GM12875 (cell line): Measurements from ENCODE around the gene GPR158.
A peak's percentile ranks its signal among the peaks of the same experiment; 100 is the strongest.

Experiments used
- H3K4me3 ChIP-seq: one replicate; pipeline ENCODE4 v1.5.1; 2011; ENCODE audit warnings: low read depth, low read length, control low read depth
- TF ChIP-seq, protein P1 (sequence below): IDR thresholded peaks from 2 replicates; pipeline ENCODE4 v1.5.1; 2011; ENCODE audit warnings: low read depth, mild to moderate bottlenecking, control low read depth, inconsistent platforms, low read length, moderate library complexity, borderline replicate concordance; ENCODE audit not compliant: insufficient read depth

The GPR158 gene

DNA sequence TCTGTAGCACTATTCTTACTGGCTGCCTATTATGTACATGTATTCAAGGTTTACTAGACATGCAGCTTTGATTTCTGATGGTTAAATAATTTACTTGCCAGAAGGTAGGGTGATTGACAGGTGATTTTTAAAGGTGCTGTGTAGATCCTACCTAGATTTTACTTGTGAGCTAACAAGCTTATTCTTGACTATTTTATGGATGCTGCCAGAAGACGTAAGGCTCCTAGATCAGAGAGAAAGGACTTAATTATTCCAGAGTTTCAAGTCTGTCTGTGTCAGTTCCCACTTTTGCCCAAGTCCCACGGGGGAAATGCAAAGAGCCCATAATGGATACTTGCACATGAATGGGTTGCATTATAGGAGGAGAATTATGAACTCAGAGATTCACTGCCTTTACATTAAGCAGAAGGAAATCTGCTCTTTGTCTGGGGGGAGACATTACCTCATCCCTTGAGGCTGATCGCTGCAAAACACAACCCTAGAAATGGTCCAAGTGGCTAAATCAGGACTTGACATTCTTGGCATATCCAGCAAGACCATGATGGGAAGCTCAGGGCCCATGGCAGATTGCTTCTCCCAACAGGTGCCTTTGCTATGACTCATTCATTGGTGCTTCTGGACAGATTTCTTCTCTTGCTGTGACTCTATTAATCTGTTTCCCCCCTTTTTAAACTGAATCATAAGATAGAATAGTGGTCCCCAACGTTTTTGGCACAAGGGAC, 32.1 kb downstream of the GPR158 start:
- no peak overlapping the region for H3K4me3 ChIP-seq
- TF ChIP-seq, protein P1, sequence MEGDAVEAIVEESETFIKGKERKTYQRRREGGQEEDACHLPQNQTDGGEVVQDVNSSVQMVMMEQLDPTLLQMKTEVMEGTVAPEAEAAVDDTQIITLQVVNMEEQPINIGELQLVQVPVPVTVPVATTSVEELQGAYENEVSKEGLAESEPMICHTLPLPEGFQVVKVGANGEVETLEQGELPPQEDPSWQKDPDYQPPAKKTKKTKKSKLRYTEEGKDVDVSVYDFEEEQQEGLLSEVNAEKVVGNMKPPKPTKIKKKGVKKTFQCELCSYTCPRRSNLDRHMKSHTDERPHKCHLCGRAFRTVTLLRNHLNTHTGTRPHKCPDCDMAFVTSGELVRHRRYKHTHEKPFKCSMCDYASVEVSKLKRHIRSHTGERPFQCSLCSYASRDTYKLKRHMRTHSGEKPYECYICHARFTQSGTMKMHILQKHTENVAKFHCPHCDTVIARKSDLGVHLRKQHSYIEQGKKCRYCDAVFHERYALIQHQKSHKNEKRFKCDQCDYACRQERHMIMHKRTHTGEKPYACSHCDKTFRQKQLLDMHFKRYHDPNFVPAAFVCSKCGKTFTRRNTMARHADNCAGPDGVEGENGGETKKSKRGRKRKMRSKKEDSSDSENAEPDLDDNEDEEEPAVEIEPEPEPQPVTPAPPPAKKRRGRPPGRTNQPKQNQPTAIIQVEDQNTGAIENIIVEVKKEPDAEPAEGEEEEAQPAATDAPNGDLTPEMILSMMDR, result no peak

DNA sequence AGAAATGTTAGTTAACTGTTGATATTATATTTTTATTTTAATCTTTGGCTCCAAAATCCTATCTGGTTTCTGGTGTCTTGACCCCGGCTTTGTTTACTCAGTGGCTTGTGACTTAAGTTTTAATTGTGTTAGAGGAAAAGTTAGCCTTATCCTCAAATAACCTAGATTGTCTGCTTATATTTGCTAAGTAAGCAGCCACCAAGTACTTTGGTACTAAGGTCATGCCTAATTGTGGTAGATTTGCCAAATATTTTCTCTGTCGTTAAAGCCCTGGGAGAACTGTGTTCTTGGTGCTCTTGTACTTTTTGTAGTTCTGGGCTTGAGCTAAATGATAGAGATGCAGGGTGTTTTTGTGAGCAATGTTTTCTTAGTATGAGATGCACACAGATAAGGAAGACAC, 34.8 kb downstream of the GPR158 start:
- no peak overlapping the region for H3K4me3 ChIP-seq
- TF ChIP-seq, protein P1, result no peak

DNA sequence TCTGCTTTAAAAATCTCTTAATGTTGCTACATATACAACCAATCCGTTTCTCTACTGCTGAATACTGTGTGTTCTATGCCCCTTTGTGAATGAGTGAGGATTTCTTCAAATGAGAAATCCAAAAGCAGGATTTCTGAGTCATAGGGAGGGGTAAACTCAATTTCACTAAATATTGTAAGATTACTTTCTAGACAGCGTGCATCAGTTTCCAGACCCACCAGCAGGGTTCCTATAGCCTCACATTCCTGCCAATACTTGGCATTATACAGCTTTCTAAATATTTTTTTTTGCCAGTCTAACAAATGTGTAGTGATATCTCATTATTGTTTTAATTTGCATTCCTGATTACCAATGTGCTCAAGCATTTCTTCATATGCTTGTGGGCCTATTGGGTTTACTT, 35.5 kb downstream of the GPR158 start:
- TF ChIP-seq, protein P1, result no peak

DNA sequence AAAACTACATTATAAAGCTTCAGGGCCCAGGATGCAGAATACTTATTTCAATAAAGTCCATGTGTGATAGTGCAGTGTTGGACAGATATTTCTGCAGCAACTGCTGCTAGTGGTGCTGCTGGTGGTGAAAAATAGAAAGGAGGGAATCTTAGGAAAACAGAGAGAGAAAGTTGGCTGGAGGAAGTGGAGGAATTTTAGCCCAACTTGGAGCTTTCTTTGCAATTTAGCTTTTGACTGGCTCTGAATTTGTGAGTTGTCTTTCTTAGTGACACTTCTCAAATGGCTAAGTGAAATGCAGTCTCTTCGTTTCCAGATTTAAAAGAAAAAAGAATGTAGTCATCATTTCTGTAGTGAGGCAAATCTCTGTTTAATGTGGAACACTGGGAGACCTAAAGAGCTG, 45.4 kb downstream of the GPR158 start:
- H3K4me3 ChIP-seq, result no peak overlapping the region
- TF ChIP-seq, protein P1, result no peak

More for the DNA sequence above, 35.5 kb downstream of the GPR158 start:
- H3K4me3 ChIP-seq, result no peak overlapping the region

DNA sequence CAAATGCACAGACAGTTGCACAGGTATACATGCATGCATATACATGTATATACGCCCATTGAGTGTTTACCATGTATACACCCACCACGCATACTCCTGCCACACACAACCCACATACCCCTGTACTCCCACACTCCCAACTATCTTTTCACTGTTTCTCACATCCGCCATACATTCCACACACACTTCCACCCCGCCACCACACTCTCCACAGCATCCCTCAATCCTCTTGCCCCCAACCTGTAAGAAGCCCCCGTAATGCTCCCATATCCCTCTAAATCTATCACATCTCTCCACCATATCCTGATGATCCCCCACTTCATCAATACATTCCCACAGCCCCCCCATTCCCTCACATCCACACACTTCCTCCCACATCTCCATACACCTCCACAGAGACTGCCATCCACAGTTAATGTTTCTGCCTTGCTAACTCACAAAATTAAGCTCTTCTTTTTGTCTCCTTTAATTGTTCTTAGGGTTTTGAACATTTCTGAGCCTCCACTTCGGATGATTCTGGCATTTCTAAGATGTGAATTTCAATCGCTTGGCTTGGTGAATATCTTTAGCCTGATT, 47.4 kb downstream of the GPR158 start:
- TF ChIP-seq, protein P1, result no peak
- no peak overlapping the region for H3K4me3 ChIP-seq

DNA sequence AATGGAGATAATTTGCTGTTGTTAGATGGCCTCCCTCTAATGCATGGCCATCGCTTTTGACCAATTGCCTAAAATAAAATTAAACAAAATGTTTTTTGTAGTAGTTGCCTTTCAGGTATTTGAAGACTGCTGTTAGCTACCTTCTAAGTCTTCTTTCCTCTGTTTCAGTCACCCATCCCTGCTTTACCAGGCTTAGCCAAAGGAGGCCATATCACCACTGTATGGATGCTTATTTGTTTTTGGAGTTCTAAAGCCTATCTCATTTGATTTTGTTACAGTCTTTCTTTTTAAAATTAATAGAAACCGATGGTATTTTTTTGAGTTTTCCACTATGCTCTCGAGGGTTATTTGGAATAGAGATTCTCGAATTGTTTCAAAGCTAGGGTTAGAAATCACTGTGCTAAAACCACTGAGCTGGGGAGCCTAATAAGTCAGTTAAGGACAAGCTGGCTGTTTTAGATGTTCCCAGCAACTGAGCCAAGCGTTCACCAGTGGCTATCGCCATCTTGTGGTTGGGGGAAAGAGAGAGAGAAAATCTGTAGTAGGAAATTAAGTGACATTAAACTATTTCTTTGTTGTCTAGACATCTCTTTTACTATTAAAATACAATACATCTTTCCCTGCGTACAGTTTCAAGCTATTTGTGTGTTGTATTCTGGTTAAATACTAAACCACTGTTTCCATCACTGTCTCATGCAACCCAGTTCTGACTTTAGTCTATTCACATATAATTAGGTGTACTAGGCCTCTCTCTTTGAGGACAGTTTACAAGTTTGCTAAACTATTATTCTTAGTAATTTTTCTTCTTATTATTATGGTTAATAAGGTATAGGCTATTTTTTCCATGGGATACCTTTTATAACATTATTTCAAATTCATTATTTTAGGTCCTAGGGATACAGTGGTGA, 52.2 kb downstream of the GPR158 start:
- TF ChIP-seq, protein P1, result peak; percentile 36; the same call in 1 of the 2 replicates
- H3K4me3 ChIP-seq, result no peak overlapping the region

DNA sequence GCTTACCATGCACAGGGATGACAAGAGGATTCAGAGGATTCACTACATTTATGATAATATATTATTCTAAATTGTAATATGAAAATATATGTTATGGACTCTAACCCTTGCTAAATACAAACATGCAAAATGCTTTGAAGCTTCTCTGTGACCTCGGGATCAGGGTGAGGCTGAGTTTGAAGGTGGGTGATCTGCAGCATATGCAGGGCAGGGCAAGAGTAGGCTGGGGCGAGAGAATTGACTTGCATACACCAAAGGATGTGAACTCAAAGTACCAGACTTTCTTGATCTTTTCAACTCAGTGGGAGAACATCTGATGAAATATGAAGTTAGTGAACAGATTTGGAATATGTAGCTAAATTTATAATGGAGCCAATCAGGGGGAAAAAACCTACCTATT, 57.0 kb downstream of the GPR158 start:
- no peak overlapping the region for H3K4me3 ChIP-seq
- TF ChIP-seq, protein P1, result no peak
